HG03571 (cell line): ENCODE measurements around the gene TCHHL1.

Source experiments
- ATAC-seq: cut with Tn5 transposase; IDR thresholded peaks from one replicate; pipeline ENCODE4 v1.9.1; 2021; ENCODE audit not compliant: unreplicated experiment

Gene TCHHL1

DNA sequence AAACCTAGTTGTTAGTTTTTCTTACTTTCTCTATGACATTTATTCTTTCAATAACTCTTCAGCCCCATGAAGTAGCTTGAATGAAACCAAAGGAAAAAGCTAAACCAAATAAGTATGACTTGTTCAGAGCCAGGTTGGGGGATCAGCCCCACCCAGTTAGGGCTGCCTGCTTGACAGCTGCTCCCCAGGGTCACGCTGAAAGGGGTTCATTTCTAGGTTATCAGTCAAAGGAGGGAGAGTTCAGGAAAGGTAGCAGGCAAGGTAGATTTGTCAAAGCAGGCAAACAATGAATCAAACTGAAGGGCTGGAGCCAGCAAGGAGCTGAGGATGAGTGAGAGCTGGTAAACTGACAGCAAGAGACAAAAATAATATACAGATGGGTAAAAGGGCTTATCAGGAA lies 49.0 kb downstream of the TCHHL1 start:
- no peak for ATAC-seq

DNA sequence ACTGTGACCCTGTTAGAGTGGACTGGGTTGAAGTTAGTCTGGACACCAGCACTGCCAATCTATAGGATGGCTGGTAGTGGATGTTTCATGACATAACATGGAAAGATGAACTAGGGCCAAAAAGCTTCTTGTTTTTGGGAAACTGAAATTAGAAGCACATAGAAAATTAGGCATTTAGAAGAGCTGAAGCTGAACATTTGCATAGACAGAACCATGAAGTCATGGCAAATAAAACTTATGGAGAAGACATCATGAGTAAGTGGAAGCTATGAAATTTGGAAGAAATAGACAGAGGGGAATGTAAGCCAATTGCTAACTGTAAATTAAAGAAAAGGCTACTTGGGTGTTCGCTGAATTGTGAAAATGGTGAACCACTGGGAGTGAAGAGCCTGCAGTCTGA lies 49.4 kb downstream of the TCHHL1 start:
- ATAC-seq = no peak

DNA sequence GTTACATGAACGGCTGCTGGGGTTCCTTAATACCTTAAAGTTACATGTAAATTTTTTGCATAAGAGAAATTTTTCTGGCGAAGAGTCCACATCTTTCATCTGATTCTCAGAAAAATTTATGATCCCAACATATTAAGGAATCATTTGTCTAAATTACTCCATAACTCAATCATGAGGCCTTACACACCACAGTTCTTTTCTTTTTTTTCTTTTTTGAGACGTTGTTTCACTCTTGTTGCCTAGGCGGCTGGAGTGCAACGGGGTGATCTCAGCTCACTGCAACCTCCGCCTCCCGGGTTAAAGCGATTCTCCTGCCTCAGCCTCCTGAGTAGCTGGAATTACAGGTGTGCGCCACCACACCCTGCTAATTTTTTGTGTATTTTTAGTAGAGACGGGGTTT lies 50.0 kb downstream of the TCHHL1 start:
- ATAC-seq = no peak

DNA sequence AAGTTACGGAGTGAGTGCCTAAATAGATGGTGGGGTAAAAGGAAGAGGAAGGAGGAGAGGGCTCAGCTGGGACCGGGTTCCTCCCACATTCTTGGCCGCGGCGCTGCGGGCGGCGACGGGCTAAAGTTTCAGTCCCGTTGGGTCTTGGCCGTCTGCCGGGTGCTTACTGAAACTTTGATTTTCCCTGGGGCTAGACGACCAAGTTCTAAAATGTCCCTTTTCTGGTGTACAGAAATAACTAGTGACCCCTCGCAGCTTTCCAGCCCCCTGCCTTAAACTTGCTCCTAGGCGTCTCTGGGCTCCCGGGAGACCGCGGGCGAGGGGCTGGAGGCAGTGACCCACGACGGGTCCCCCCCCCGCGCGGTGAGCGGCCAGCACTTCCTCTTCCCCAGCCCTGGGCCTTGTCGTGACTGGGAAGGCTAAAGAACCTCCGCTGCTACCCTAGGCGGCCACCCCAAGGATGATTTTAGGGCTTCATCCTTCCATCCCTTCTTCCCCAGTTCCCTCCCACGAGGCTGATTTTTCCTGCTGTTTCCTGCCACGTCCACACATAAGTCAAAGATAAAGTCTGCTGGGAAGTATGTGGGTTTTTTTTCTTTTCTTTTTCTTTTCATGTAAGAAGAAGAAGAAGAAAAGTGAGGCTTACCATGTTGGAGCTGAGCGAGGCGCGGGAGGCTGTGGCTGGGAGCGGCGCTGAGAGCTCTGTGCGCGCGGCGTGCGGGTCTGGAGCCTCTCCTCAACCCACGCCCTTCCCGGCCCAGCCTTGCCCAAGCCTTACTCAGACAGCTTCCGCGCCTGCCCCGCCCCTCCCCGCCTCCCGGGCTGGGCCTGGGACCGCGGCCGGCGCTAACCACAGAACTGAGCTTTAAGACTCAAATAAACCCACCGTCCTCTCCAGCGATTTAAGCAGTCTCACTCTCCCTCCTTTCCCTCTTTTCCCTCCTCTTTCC lies 52.3 kb downstream of the TCHHL1 start, which contains the start of gene S100A11:
Gene S100A11 (minus strand): TSS at position 738 of the 950 bp plus-strand sequence. CDS start 89 bp downstream, at position 649.
- ATAC-seq = peak; percentile 42

DNA sequence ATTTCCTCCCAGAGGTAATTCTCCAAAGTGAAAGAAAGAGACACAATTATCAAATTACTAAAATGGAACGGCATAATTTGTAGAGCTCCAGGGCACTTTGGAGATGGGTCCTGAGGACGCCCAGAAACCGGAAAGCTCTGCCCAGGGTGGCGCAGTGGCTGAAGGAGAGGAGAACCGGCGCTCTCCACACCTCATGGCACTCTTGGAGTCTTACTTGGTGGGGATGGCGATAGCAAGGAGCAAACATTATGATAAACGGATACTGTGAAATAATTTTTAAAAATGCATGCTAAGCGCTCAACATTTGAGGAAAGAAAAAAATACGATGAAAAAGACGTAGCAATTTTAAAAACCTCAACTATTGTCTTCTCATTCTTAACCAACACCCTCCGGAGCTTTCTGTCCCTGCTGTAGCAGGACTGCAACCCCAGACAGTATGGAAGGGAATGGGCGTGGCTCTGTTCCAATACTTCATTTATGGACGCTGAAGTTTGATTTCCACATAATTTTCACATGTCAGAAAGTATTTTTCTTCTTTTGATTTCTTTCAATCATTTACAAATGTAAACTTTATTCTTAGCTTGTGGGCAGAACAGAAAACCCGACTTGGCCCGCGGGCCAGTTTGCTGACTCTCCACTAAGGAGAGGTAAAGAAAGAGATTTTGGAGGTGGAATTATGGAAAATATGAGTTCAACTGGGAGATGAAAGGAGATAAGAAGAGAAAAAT lies 53.2 kb downstream of the TCHHL1 start:
- ATAC-seq = no peak

DNA sequence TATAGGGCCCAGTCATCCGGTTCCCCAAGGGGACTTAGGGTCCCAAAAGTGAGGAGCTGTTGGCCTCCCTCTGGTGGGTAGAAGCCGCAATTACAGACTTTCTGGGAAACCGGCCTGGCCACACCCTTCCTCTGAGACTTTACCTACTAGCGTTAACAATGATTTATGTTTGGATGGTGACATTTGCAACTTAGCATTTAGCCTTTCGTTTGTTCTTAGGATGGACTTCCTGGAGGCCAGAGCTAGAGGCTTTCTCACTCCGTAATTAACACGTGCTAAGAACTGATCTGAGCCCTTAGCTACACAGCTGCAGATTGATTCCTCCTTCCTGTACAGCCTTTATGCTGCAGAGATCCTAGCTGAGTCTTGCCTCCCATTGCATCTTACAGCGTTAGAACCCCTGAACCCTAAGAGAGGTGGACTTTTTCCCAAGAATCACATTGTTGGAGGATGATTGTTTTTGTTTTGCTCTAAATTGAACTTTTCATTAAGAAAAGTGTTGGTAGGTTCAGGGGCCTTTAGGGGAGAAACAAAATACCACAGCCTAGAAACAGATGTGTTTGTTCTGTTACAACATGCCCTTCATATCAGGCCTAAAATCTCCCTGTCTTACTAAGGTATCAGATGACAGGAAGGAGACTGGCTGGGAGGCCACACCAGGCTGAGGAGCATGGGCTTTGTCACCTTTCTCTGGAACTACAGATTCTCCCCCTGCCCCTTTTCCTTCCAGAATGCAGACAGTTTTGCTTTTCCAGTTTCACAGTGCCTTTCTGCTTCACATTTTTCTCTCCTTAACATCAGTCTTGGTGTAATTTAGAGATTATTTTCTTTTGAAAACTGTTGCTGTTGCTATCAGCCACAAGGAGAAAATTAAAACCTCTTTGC lies 54.0 kb downstream of the TCHHL1 start:
- ATAC-seq = no peak

DNA sequence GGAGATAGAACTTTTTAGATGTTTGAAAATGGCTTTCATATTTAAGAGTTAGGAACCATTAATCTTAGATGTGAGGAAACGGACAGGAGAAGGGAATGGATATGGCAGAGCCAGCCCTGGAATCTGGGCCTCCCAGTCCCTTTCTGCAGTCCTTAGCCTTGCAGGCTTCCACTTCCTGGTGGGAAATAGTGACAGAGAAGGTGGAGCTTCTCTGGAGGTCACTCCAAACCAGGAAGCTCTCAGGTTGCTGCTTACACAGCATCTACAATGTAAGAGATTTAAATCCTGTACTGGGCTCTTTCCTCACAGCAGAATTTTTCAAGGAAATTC lies 54.6 kb downstream of the TCHHL1 start:
- ATAC-seq = no peak
